Suppressor macrophage treated with lipopolysaccharide for 4 hours (primary cell): Measurements from ENCODE around the gene TRIM47.
A peak's percentile ranks its signal among the peaks of the same experiment; 100 is the strongest.
"Not testable (repeated sequence)": the region's sequence is repeated elsewhere in the genome, so short reads cannot be mapped to it uniquely, and the experiment has no call there.

Experiments used
- DNase-seq: peaks from one replicate; pipeline ENCODE4 v3.0.0-alpha.2; 2020

TRIM47 gene

GRCh38 chr17:75891022-75891604 lies 12.7 kb upstream of the TRIM47 start:
- DNase-seq, result no peak

DNA sequence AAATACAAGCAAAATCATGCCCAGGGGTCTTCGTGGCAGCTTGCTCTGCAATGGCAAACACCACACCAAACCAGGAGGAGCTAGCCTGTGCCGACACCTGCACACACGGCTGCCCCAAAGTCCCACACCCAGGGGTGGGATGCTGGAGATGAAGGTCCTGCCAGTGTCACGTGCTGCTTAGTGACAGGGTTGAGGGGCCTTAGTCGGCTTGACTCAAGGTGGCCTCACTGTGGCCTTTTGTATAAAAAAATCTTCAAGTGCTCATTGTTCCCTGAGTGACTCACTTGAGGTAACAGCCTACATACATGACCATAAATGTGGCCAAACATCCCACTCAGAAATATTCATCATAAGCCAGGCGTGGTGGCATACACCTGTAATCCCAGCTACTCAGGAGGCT lies 11.1 kb upstream of the TRIM47 start:
- no peak for DNase-seq

DNA sequence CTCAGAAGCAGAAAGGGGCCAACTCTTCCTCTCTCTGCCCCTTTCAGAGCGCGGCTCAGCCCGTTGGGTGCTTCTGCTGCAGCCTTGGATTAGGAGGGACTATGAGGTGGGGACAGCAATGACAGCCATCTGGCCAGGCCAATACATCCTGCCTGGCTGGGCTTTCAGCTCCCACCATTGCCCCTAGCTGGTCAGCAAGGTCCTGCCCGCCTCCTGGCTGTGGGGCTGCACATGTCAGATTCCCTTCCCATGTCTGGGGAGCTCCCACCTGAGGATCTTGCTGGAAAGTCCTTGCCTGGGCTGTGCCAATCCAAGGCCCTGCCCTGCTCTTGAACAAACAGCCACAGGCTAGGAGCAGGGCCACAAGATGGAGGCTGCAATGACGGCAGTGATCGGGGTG lies 10.1 kb upstream of the TRIM47 start:
- no peak for DNase-seq

GRCh38 chr17:75885860-75886259 lies 7.5 kb upstream of the TRIM47 start:
- DNase-seq, result peak; percentile 35

DNA sequence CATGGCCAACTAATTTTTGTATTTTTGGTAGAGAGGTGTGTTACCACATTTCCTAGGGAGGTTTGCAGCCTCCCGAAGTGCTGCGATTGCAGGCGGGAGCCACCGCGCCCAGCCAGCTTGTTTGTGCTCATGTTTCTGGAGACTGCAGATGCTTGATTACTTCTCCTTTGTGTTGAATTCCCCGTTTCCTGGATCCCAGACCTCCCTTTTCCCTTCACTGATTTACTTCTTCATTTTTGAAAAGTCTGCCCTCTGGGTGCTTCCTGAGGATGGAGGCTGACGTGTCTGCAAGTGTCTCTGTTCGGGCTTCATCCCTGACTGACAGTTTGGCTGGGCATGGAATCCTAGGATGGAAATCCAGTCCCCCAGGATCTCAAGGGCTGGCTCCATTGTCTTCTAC lies 7.0 kb upstream of the TRIM47 start:
- DNase-seq, result peak; percentile 49

DNA sequence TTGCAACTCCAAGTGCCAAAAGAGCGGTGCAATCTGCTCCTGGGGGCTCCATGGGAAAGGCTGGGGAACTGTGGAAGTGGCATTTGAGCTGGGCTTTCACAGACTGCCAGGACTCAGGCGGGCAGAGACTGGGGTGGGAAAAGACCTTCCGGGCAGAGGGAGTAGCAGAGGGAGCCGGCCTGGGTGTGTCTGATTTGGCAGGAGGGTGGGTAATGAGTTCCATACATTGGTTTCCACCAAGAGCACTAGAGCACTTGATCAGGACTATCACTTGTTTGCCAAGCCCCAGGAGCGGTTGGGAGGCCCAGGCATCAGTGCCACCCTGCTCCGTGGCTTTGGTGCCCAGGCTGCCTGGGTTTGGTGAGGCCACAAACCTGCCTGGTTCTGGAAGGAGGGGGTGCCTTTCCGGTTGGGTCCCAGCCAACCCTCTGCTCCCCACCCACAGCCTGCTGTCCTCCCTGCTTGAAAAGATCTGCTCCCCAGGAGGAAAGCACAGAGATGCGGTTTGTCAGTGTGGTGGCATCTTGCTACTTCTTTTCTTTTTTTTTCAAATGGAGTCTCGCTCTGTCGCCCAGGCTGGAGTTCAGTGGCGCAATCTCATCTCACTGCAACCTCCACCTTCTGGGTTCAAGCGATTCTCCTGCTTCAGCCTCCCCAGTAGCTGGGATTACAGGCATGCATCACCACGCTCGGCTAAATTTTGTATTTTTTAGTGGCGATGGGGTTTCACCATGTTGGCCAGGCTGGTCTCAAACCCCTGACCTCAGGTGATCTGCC lies 3.5 kb upstream of the TRIM47 start:
- no peak for DNase-seq

DNA sequence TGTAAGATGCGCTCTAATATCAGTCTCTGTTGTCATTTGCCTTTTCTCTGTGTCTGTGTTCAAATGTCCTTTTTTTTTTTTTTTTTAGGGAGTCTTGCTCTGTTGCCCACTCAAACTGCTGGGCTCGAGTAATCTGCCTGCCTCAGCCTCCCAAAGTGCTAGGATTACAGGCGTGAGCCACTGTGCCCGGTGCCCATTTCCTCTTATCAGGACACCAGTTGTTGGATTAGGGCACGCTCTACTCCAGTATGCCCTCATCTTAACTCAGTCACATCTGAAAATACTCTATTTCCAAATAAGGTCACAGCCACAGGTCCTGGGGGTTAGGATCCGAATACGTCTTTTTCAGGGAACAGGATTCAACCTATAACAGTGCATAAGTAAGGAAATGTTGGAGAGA lies 1.9 kb upstream of the TRIM47 start:
- no peak for DNase-seq

GRCh38 chr17:75877752-75878173 lies 618 bp downstream of the TRIM47 start:
- peak; percentile 72 for DNase-seq

- peak; percentile 74 for DNase-seq
Measured at GRCh38 chr17:75876938-75877751, 1.2 kb downstream of the TRIM47 start.

- no peak for DNase-seq
Measured at GRCh38 chr17:75876190-75876937, 2.0 kb downstream of the TRIM47 start.

- DNase-seq, result no peak
Measured at GRCh38 chr17:75875940-75876189, 2.5 kb downstream of the TRIM47 start.

DNA sequence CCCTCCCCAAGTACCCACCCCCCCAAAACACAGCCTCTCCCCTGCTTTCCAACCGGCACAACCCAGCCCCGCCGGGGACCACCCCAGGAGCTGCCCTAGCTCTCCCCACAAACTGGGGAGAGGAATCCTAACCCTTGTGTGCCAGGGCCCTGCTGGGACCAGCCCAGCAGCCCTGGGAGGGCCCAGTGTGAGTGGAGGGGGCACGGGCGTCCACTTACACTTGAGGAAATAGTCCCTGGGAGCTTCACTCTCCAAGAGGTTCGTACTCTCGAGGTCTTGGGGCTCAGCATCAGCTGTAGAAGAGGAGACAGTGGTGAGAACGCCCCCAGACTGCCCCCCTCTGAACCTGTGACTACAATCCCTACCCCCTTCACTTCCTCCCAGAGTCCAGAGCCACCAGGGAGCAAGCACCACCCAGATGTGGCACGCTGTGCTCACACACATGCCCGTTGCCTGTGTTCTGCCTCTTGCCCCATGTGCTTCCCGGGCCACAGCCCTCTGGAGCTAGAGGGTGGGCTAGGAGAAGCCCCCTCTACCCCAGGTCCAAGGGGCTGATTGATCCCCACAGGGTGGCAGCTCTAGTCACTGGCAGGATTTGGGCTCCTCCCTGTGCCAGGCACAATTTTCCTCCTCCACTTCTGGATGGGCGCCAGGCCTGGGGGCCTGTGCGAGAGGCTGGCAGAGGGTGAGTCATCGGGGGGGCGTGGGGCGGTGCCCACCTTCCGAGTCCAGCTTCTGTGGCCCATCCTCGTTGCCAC lies 3.0 kb downstream of the TRIM47 start:
- no peak for DNase-seq

GRCh38 chr17:75874323-75875181 lies 3.8 kb downstream of the TRIM47 start:
- DNase-seq, result no peak

DNA sequence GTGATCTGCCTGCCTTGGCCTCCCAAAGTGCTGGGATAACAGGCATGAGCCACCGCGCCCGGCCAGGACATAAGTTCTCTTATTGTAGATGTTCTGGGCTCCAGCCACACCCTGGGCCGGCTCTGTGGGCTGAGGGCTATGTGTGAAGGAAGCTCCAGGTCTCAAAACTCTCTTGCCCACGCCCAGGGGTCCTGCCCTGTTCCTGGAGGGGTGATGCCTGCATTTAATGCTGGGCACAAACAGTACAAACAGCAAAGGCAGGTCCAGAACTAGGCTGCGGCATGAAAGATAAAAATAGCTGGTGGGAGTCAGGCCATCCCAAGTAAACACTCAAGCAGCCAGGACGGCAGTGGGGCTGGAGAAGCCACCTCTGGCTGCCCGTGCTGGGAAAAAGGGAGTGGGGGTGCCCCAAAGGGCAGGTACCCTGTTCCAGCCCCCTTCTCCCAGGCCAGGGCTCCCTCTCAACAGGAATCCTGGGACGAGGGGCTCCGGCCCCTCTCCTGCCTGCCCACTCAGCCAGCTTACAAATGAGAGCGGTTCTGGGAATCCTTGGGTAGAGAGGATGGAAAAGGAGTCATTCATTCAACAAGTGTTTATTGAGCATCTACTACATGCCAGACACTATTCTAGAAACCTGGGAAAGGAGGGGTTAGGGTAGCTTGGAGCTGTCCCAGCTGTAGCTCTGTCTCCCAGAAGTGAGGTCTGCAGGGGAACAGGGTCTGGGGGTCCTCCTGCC lies 4.6 kb downstream of the TRIM47 start:
- no peak for DNase-seq

DNA sequence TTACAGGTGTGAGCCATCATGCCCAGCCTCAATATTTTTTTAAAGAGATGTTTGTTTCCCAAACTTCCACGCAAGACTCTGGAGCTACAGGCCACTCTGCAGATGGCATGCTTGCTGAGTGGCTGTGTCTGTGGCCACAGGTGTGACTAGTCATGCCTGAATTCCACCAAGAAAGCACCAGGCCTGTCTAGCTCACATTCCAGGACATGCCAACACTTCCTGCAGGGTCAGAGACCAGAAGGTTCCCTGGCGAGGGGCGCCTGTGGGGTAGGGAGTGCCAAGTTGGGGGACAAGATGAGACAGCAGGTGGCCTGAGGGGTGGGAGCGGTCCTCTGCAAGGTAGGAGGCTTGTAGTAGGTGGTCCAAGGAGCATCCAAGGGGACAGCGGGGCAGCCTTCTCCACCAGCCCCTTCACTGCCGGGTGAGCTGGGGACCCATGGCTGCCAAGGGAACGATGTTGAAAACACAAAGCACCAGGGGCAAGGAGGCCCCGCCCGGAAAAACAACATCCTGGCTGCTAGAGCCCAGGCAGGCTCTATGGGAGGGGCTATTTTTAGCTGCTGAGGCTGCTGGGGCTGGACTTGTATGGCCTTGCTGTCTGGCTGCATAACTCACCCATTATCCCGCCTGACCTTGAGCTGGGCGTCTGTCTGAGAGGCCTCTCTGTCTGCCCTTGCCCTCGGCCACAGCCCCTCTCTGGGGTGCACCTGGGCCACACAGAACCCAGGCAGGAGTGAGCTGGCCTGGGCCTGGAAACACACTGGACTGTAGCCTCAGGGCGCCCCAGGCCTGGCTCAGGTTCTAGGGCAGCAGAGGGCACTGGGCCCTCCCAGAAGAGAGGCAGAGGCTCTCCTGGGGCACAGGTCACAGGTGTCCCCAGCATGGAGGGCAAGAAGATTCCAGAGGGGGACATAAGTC lies 5.7 kb downstream of the TRIM47 start:
- no peak for DNase-seq

DNA sequence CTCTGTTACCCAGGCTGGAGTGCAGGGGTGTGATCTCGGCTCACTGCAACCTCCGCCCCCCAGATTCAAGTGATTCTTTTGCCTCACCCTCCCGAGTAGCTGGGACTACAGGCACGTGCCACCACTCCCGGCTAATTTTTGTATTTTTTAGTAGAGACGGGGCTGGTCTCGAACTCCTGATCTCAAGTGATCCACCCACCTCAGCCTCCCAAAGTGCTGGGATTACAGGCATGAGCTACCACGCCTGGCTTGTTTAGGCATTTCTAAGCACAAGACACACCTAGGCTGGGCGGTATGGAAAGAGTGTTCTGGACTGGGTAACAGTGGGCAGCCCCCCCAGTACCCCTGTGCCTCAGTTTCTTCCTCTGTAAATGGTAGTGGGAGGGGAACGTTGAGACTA lies 8.2 kb downstream of the TRIM47 start:
- DNase-seq, result not testable (repeated sequence)

DNA sequence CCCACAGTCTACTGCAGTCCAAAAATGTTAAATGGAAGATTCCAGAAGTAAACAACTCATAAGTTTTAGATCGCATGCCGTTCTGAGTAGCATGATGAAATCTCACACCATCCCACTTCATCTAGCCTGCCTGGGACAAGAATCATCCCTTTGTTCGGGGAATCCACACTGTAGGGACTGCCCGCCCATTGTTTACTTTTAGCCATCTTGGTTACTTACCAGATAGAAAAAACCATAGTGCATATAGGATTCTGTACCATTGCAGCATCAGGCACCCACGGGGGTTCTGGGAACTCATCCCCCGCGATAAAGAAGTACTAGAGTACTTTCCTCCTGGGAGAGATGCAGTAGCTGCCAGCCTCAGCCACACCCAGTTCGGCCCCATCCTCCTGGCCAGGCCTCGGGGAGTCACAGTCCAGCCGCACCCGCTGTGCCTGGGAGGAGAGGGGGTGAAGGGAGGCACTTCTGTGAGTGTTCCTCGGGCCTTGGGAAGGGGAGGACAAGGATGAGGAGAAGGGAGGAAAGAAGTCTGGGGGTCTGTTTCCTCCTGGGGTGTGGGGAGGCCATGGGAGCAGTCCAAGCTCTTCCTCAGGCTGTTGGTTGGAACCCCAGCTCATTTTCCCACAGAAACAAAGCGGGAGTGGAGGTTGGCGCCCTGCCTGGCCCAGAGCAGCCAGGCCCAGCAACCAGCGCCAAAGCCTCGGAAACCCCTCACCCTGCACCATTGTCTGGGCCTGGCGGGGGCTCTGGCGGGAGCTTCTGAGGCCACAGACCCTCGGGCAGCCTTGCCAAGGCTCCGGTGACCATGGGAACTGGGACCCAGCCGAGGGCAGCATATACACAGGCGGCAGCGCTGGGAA lies 8.9 kb downstream of the TRIM47 start:
- no peak for DNase-seq

- not testable (repeated sequence) for DNase-seq
Measured at GRCh38 chr17:75868730-75869281, 9.6 kb downstream of the TRIM47 start.
